GM10847 (cell line): ENCODE measurements around the gene TBC1D22B.

Source experiments
- POLR2A ChIP-seq: IDR thresholded peaks from 2 replicates; pipeline ENCODE4 v1.6.1; 2011; ENCODE audit not compliant: insufficient read length; ENCODE audit errors: extremely low read depth

Gene TBC1D22B

GRCh38 chr6:37343248-37343647 lies 85.7 kb downstream of the TBC1D22B start:
- TF ChIP-seq POLR2A = no peak

- TF ChIP-seq POLR2A = no peak
These were observed 86.7 kb downstream of the TBC1D22B start for GRCh38 chr6:37344308-37344707.

GRCh38 chr6:37347177-37347576 lies 89.6 kb downstream of the TBC1D22B start:
- TF ChIP-seq POLR2A = no peak

GRCh38 chr6:37347670-37348111 lies 90.1 kb downstream of the TBC1D22B start:
- TF ChIP-seq POLR2A = no peak

GRCh38 chr6:37351027-37351426 lies 93.5 kb downstream of the TBC1D22B start:
- no peak for TF ChIP-seq POLR2A

GRCh38 chr6:37352384-37352783 lies 94.8 kb downstream of the TBC1D22B start:
- no peak for TF ChIP-seq POLR2A

GRCh38 chr6:37353761-37354525 lies 96.4 kb downstream of the TBC1D22B start, which contains the start of gene RNF8:
Gene RNF8 (plus strand): TSS chr6:37353983. CDS start chr6:37354165, 182 bp downstream.
- peak; percentile 72 for TF ChIP-seq POLR2A

- TF ChIP-seq POLR2A = no peak
These were observed 97.2 kb downstream of the TBC1D22B start for GRCh38 chr6:37354526-37355384.

- no peak for TF ChIP-seq POLR2A
These were observed 99.7 kb downstream of the TBC1D22B start for GRCh38 chr6:37357288-37357687.

GRCh38 chr6:37357860-37358259 lies 100.3 kb downstream of the TBC1D22B start:
- no peak for TF ChIP-seq POLR2A

- no peak for TF ChIP-seq POLR2A
These were observed 101.5 kb downstream of the TBC1D22B start for GRCh38 chr6:37359039-37359438.

GRCh38 chr6:37362101-37362828 lies 104.7 kb downstream of the TBC1D22B start:
- no peak for TF ChIP-seq POLR2A

GRCh38 chr6:37365791-37366190 lies 108.2 kb downstream of the TBC1D22B start:
- TF ChIP-seq POLR2A = no peak

- TF ChIP-seq POLR2A = no peak
These were observed 109.3 kb downstream of the TBC1D22B start for GRCh38 chr6:37366910-37367309.

- no peak for TF ChIP-seq POLR2A
These were observed 111.4 kb downstream of the TBC1D22B start for GRCh38 chr6:37368961-37369320.
